ENCODE data around the gene WHAMM.
A peak's percentile ranks its signal among the peaks of the same experiment; 100 is the strongest.
"Not testable (repeated sequence)": the region's sequence is repeated elsewhere in the genome, so short reads cannot be mapped to it uniquely, and the experiment has no call there.

WHAMM gene

DNA sequence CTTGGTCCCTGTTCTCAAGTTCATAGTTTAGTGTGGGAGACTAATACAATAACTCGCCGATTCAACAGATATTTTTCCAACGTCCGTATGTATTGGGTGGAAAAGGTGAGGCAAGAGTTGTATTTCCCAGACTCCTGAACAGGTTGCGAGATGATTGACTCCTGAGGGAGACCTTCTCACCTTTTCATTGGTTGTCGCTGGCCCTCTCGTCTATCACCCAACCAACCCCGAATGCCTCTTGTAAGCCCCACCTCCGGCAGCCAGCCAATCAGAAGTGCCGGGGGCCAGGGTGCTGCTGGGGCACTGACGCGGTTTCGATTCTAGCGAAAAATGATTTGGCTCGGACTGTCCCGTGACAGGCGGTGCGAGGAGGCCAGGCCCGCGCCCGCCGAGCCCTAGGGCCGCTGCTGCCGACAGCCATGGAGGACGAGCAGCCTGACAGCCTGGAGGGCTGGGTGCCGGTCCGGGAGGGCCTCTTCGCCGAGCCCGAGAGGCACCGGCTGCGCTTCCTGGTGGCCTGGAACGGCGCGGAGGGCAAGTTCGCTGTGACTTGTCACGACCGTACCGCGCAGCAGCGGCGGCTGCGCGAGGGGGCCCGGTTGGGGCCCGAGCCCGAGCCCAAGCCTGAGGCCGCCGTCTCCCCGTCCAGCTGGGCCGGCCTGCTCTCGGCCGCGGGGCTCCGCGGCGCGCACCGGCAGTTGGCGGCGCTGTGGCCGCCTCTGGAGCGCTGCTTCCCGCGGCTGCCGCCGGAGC lies at the start of gene WHAMM:
TSS of gene WHAMM (plus strand) at position 321 of the 753 bp plus-strand sequence. CDS start at position 420, 99 bp downstream.
- DNase-seq (ENCODE audit: low read depth): peak; percentile 98

GRCh38 chr15:82763361-82764116 lies 45.9 kb upstream of the WHAMM start:
- DNase-seq (ENCODE audit: low read depth): no peak

GRCh38 chr15:82764117-82764490 lies 45.3 kb upstream of the WHAMM start:
- no peak for DNase-seq (ENCODE audit: low read depth)

GRCh38 chr15:82764740-82765139 lies 44.7 kb upstream of the WHAMM start:
- no peak for DNase-seq (ENCODE audit: low read depth)

DNA sequence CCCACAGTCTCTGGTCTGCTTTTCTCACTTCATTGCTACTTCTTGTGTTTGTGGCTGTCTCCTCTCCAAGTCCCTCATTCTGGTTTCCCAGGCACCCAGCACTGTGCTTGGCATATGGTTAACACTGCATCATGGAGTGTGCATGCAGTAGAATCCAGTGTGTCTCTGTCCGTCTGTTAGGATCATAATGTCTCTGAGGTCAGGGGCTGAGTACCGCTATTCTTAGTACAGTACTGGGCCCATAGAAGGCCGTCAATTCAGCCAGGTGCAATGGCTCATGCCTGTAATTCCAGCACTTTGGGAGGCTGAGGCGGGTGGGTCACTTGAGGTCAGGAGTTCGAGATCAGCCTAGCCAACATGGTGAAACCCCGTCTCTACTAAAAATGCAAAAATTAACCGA lies 43.2 kb upstream of the WHAMM start:
- DNase-seq (ENCODE audit: low read depth): not testable (repeated sequence)

GRCh38 chr15:82767163-82767829 lies 42.1 kb upstream of the WHAMM start:
- DNase-seq (ENCODE audit: low read depth): no peak

- no peak for DNase-seq (ENCODE audit: low read depth)
Measured at GRCh38 chr15:82768414-82769054, 40.9 kb upstream of the WHAMM start.

- DNase-seq (ENCODE audit: low read depth): no peak
Measured at GRCh38 chr15:82771789-82772607, 37.4 kb upstream of the WHAMM start.

DNA sequence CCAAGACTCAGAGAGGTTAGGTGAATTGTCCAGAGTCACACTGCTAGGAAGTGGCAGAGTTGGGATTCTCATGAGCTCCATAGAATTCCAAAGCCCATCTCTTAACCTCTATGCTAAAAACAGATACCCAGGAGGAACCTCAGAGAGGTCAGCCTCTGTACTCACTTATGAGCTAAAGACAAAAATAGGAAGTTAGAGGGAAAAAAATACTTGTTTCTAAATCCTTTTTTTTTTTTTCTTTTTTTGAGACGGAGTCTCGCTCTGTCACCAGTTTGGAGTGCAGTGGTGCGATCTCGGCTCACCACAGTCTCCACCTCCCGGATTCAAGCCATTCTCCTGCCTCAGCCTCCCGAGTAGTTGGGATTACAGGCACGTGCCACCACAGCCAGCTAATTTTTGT lies 34.9 kb upstream of the WHAMM start:
- DNase-seq (ENCODE audit: low read depth): no peak

DNA sequence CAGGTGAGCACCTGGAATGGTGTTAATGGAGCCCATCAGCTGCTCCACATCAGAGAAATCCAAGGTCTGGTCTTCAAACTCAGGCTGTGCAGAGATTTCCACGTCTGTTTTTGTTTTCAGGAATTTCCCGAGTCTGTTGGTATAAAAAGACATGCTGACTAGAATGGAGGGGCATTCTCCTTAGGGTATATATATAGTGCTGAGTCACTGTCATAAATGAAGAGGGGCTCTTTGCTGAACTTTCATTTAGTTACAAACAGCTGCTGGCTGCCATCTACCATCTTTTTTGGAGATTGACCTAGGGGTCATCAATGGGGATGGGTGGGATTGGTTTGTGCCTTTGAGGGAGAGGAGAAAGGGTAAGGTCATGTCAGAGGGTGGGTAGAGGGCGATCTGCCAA lies 30.7 kb upstream of the WHAMM start:
- DNase-seq (ENCODE audit: low read depth): no peak

DNA sequence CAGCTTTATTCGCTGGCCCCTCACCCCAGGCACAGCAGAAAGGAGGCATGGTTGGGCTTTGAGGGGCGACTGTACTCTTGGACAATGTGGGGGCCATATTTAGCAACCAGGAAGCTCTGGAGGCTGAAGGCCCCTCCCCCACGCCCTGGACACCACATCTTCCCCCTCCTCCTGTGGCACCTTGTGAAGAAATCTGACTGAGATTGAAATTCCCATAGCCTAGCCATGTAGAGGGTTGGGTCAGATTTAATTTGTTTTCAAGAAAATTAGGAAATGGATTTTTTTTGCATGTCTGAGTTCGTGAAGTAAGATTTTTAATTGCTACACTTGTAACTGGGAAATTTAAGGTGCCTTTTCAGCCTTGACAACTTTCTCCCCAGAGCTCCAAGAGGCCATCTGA lies 28.1 kb upstream of the WHAMM start:
- DNase-seq (ENCODE audit: low read depth): no peak

- DNase-seq (ENCODE audit: low read depth): no peak
Measured at GRCh38 chr15:82788496-82788895, 20.9 kb upstream of the WHAMM start.

DNA sequence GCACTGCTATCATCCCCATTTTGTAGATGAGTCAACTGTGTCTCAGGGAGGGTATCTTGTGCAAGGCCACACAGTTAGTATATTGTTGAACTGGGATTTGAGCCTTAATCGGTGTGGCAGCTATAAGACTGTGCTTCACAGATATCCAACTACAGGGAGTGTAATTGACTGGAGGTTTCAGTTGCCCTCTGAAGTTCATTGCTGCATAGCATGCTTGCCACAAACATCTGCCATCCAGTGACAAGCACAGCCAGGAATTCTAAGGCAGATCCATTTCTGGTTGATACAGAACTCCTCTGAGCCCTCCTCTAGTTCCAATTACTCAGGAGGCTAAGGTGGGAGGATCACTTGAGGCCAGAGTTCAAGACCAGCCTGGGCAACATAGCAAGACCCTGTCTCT lies 19.9 kb upstream of the WHAMM start:
- no peak for DNase-seq (ENCODE audit: low read depth)

GRCh38 chr15:82790321-82790720 lies 19.1 kb upstream of the WHAMM start:
- no peak for DNase-seq (ENCODE audit: low read depth)

DNA sequence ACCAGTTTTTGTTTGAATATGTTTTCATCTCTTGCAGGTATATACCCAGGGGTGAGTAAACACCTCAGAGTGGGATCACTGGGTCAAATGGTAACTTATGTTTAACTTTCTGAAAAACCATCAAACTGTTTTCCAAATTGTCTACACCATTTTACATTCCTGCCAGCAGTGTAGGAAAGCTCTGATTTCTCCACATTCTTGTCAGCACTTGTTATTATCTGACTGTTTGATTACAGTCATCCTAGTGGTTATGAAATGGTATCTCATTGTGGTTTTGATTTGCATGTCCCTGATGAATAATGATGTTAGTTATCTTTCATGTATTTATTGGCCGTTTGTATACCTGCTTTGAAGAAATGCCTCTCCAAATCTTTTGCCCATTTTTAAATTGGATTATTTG lies 17.4 kb upstream of the WHAMM start:
- DNase-seq (ENCODE audit: low read depth): no peak

DNA sequence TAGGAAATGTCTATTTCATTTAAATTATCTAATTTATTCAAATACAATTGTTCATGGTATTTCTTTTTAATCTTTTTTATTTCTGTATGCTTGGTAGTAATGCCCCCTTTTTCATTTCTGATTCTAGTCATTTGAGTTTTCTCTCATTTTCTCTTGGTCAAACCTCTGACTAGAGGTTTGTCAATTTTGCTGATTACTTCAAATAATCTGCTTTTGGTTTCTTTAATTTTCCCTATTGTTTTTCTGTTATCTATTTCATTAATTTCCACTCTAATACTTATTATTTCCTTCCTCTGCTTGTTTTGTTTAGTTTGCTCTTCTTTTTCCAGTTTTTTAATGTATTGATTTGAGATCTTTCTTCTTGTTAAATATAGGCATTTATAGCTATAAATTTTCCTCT lies 15.7 kb upstream of the WHAMM start:
- DNase-seq (ENCODE audit: low read depth): no peak

DNA sequence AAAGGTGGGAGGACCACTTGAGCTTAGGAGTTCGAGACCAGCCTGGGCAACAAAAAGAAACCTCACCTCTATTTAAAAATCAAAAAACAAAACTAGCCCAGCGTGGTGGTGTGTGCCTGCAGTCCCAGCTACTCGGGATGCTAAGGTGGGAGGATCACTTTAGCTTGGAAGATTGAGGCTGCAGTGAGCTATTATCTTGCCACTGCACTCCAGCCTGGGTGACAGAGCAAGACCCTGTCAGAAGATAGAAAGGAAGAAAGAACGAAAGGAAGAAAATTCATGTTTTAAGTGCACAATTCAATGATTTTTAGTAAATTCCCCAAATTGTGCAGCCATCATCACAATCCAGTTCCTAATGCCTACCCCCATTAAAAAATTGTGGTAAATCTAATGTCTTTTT lies 11.3 kb upstream of the WHAMM start:
- no peak for DNase-seq (ENCODE audit: low read depth)

- DNase-seq (ENCODE audit: low read depth): no peak
Measured at GRCh38 chr15:82798531-82799166, 10.8 kb upstream of the WHAMM start.

DNA sequence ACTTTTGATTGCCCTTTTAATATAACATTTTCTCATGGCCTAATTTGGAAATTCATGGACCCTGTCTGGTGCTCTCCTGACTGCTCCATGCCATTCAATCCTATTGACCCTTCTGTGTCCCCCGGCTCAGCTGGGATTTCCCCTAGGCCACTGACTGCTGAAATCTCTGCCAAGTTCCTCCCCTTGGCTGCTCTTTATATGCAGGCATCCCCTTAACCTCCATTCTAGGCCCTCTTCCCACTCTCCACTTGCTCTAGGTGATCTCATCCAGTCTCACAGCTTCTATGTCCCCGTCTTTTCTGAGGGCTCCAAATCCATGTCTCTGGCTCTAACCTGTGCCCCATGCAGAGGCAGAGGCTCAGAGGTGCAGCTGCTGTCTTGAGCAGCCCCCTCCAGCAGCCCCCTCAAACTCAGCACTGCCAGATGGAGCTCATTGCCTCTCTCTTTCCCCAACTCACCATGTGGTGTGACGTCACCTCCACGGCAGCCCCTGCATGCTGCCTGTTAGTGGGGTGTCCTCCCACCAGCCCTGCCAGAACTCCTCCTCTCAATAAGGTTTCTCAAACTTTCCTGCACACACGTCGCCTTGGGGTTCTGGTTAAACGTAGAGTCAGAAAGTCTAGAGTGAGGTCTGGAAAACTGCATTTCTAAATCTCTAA lies 10.1 kb upstream of the WHAMM start:
- no peak for DNase-seq (ENCODE audit: low read depth)

- DNase-seq (ENCODE audit: low read depth): no peak
Measured at GRCh38 chr15:82802497-82802896, 6.9 kb upstream of the WHAMM start.
